KMS-11 (cell line): Measurements from ENCODE around the gene MAGEB3.

ENCODE experiments used
- H2AFZ ChIP-seq: fragments of 200-600 bp; sonication (generic); 2 replicates; pipeline ENCODE4 v1.6.1; 2016; ENCODE audit warnings: antibody characterized with exemption, mixed run types, low read depth
- H3K27ac ChIP-seq: fragments of 200-600 bp; sonication (generic); 2 replicates; pipeline ENCODE4 v1.6.1; 2016; ENCODE audit warnings: mild to moderate bottlenecking, mixed run types
- H3K27me3 ChIP-seq: fragments of 200-600 bp; sonication (generic); 2 replicates; pipeline ENCODE4 v1.6.1; 2017; ENCODE audit warnings: mild to moderate bottlenecking, low read depth, mixed run types, moderate library complexity; ENCODE audit not compliant: insufficient read depth
- H3K36me3 ChIP-seq: fragments of 200-600 bp; sonication (generic); 2 replicates; pipeline ENCODE4 v1.6.1; 2017; ENCODE audit warnings: mild to moderate bottlenecking, mixed run types; ENCODE audit not compliant: insufficient read depth
- H3K4me1 ChIP-seq: fragments of 200-600 bp; sonication (generic); 2 replicates; pipeline ENCODE4 v1.6.1; 2016; ENCODE audit warnings: mild to moderate bottlenecking, low read depth, mixed run types; ENCODE audit not compliant: poor library complexity, severe bottlenecking
- H3K4me2 ChIP-seq: fragments of 200-600 bp; sonication (generic); 2 replicates; pipeline ENCODE4 v1.7.0; 2016; ENCODE audit warnings: mild to moderate bottlenecking, mixed run types
- H3K4me3 ChIP-seq: fragments of 200-600 bp; sonication (generic); IDR thresholded peaks from 2 replicates; pipeline ENCODE4 v1.6.1; 2017; ENCODE audit warnings: low read depth, low read length, mixed read lengths; ENCODE audit not compliant: insufficient read depth
- H3K79me2 ChIP-seq: fragments of 200-600 bp; sonication (generic); 2 replicates; pipeline ENCODE4 v1.6.1; 2016; ENCODE audit warnings: low read depth, mixed run types; ENCODE audit not compliant: insufficient read depth
- H3K9ac ChIP-seq: fragments of 200-600 bp; sonication (generic); 2 replicates; pipeline ENCODE4 v1.6.1; 2016; ENCODE audit warnings: mild to moderate bottlenecking, mixed run types
- H4K20me1 ChIP-seq: fragments of 200-600 bp; sonication (generic); 2 replicates; pipeline ENCODE4 v1.6.1; 2016; ENCODE audit warnings: mild to moderate bottlenecking, mixed run types; ENCODE audit not compliant: insufficient read depth
- TF ChIP-seq, protein P1 (sequence below): fragments of 200-600 bp; sonication (generic); conservative IDR thresholded peaks from 2 replicates; pipeline ENCODE4 v1.6.1; 2017; ENCODE audit warnings: low read depth, mild to moderate bottlenecking, antibody characterized with exemption, low read length, moderate library complexity, mixed read lengths

The MAGEB3 gene

DNA sequence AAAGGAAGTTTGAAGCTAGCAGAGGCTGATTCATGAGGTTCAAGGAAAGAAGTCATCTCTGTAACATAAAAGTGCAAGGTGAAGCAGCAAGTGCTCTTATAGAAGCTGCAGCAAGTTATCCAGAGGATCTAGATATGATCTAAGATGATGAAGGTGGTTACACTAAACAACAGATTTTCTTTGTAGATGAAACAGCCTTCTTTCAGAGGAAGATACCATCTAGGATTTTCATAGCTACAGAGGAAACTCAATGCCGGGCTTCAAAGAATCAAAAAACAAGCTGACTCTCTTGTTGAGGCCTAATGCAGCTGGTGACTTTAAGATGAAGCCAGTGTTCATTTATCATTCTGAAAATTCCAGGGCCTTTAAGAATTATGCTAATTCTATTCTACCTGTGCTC lies 50.0 kb downstream of the MAGEB3 start:
- TF ChIP-seq, protein P1, sequence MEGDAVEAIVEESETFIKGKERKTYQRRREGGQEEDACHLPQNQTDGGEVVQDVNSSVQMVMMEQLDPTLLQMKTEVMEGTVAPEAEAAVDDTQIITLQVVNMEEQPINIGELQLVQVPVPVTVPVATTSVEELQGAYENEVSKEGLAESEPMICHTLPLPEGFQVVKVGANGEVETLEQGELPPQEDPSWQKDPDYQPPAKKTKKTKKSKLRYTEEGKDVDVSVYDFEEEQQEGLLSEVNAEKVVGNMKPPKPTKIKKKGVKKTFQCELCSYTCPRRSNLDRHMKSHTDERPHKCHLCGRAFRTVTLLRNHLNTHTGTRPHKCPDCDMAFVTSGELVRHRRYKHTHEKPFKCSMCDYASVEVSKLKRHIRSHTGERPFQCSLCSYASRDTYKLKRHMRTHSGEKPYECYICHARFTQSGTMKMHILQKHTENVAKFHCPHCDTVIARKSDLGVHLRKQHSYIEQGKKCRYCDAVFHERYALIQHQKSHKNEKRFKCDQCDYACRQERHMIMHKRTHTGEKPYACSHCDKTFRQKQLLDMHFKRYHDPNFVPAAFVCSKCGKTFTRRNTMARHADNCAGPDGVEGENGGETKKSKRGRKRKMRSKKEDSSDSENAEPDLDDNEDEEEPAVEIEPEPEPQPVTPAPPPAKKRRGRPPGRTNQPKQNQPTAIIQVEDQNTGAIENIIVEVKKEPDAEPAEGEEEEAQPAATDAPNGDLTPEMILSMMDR = no peak
- H3K27ac ChIP-seq = no peak overlapping the region
- no peaks in the 10 kb centered on the region for H4K20me1 ChIP-seq
- H3K9ac ChIP-seq = no peak overlapping the region
- H3K4me2 ChIP-seq = no peak overlapping the region
- no peak overlapping the region for H3K4me3 ChIP-seq
- H3K4me1 ChIP-seq = no peaks in the 10 kb centered on the region
- H3K27me3 ChIP-seq = no peaks in the 10 kb centered on the region
- no peaks in the 10 kb centered on the region for H3K79me2 ChIP-seq
- no peak overlapping the region for H2AFZ ChIP-seq
- H3K36me3 ChIP-seq = no peaks in the 10 kb centered on the region

DNA sequence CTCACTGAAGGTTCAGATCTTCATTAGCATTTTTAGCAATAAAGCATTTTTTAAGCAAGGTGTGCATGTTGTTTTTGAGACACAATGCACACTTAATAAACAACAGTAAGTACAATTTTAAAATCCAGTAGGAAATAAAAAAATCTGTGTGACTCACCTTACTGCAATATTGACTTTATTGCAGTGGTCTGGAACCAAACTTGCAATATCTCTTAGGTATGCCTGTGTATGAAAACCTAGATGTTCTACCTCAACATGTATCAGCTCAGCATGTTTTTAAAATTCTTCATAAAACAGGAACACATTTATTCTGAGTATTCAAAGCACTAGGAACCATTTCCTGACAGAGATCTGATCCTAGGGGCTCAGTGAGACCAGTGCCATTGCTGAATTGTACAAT lies 52.1 kb downstream of the MAGEB3 start:
- no peak overlapping the region for H3K4me3 ChIP-seq
- no peaks in the 10 kb centered on the region for H3K36me3 ChIP-seq
- no peaks in the 10 kb centered on the region for H4K20me1 ChIP-seq
- no peaks in the 10 kb centered on the region for H3K4me1 ChIP-seq
- H3K79me2 ChIP-seq = no peaks in the 10 kb centered on the region
- no peaks in the 10 kb centered on the region for H3K27me3 ChIP-seq
- H2AFZ ChIP-seq = no peak overlapping the region
- H3K9ac ChIP-seq = no peak overlapping the region
- no peak overlapping the region for H3K4me2 ChIP-seq
- no peak overlapping the region for H3K27ac ChIP-seq
- TF ChIP-seq, protein P1 = no peak

GRCh38 chrX:30283456-30284200 lies 53.2 kb downstream of the MAGEB3 start:
- Histone ChIP-seq H3K4me3 (no peak overlapping the region), H2AFZ (no peak overlapping the region), H3K4me1 (no peaks in the 10 kb centered on the region), H3K79me2 (no peaks in the 10 kb centered on the region), H3K4me2 (no peak overlapping the region), H3K9ac (no peak overlapping the region), H4K20me1 (no peaks in the 10 kb centered on the region), H3K27ac (no peak overlapping the region), H3K27me3 (no peaks in the 10 kb centered on the region), H3K36me3 (no peaks in the 10 kb centered on the region)
- TF ChIP-seq, protein P1 = no peak
